ENCODE data around the gene LVRN. TPM values are rescaled to one million over a fixed set of nuclear protein-coding genes. Genes with fewer than 3 reads are reported as not detected.
"Not testable (repeated sequence)": the region's sequence is repeated elsewhere in the genome, so short reads cannot be mapped to it uniquely, and the experiment has no call there.

LVRN gene, protein sequence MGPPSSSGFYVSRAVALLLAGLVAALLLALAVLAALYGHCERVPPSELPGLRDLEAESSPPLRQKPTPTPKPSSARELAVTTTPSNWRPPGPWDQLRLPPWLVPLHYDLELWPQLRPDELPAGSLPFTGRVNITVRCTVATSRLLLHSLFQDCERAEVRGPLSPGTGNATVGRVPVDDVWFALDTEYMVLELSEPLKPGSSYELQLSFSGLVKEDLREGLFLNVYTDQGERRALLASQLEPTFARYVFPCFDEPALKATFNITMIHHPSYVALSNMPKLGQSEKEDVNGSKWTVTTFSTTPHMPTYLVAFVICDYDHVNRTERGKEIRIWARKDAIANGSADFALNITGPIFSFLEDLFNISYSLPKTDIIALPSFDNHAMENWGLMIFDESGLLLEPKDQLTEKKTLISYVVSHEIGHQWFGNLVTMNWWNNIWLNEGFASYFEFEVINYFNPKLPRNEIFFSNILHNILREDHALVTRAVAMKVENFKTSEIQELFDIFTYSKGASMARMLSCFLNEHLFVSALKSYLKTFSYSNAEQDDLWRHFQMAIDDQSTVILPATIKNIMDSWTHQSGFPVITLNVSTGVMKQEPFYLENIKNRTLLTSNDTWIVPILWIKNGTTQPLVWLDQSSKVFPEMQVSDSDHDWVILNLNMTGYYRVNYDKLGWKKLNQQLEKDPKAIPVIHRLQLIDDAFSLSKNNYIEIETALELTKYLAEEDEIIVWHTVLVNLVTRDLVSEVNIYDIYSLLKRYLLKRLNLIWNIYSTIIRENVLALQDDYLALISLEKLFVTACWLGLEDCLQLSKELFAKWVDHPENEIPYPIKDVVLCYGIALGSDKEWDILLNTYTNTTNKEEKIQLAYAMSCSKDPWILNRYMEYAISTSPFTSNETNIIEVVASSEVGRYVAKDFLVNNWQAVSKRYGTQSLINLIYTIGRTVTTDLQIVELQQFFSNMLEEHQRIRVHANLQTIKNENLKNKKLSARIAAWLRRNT
- 0.34 TPM in 1 of 2 replicates, not detected in the other for total RNA-seq (2014; rRNA removed; shearing (Covaris generic))

DNA sequence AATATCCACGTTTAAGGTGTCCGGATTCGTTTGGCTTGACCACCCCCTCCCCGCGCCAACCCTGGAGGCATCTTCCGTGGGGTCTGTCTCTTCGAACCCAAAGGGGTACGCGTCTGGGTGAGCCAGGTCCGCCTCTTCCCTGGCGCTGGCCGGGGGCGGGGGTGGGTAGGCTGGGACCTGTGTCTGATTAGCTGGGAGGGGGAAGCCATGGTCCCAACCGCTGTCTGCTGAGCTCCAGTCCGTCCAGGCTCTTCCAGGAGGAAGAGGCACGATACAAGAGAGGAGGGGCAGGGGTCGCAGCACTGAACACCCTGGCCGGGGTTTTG, at the start of gene LVRN:
TSS of gene LVRN (plus strand) at position 237 of the 326 bp plus-strand sequence. CDS start 143 bp downstream, outside the sequence.
- no peak for DNase-seq (ENCODE audit: low read depth)

DNA sequence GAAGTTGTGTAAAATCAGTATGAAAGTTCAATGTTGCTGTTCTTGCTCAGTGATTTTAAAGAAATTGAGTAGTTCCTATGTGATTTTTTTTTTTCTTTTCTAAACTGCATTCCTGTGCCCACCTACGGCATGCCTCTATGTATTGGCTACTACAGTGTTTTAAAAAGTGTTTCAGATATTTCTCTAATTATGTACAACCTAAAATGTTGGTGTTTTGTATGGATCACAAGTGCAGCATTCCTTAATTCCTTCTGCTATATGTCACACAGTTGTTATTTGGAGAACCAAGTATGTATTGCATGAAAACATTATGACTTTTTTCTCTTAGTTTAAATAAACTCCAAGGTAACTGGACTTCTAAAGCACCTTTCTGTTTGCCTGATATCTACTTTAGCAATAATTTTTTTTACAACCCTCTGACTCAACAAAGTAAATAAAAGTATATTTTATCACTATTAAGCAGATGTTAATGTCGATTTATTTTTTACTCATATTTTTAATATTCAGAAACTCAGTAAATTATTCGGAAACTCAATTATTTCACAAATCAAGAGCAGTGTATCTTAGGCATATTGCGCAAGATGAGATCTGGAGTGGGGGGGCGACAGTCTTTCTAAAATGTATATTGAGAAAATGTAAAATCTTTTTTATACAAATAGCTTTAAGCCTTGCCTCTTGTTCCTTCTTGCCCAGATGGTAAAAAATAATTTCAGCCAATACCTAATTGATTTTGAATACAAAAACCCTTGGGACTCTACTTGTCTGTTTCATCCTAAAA, 48.5 kb upstream of the LVRN start:
- not testable (repeated sequence) for DNase-seq (ENCODE audit: low read depth)

GRCh38 chr5:115920171-115920725, 42.0 kb upstream of the LVRN start:
- DNase-seq (ENCODE audit: low read depth) = no peak

GRCh38 chr5:115928578-115929407, 33.5 kb upstream of the LVRN start:
- not testable (repeated sequence) for DNase-seq (ENCODE audit: low read depth)

DNA sequence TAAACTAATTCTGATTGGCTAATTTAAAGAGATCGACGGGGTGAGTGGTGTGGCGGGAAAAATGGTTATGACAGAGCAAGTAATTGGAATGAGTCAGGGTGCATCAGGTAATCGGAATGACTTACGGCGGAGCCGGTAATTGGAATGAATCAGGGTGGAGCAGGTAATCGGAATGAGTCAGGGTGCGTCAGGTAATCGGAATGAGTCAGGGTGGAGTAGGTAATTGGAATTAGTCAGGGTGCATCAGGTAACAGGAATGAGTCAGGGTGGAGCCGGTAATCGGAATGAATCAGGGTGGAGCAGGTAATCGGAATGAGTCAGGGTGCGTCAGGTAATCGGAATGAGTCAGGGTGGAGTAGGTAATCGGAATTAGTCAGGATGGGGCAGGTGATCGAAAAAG, 32.1 kb upstream of the LVRN start:
- peak; percentile 9 for DNase-seq (ENCODE audit: low read depth)

DNA sequence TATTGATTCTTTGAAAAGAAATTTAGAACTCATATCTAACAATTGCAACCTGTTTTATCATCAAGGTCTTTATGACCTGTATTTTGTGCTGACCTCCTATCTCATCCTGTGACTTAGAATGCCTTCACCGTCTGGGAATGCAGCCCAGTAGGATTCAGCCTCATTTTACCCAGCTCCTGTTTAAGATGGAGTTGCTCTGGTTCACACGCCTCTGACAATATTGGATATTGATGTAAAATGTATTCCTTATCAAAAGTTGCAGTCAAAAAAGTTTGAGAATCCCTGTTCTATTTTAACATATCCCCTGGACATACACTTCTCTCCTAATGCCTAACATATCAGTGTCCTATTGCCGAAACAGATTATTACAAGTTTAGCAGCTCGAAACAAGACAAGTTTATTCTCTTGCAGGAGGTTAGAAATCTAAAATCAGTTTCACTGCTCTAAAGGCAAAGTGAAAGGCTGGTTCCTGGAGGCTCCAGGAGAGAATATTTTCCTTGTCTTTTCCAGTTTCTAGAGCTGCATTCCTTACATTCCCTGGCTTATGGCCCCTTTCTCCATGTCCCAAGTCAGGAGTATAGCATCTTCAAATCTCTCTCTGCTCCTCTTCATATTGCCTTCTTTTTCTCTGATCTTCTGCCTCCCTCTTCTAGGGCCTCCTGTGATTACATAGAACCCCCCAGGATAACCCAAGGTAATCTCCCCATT, 31.5 kb upstream of the LVRN start:
- no peak for DNase-seq (ENCODE audit: low read depth)

GRCh38 chr5:115932991-115933390, 29.3 kb upstream of the LVRN start:
- peak; percentile 25 for DNase-seq (ENCODE audit: low read depth)

- no peak for DNase-seq (ENCODE audit: low read depth)
These were observed 27.8 kb upstream of the LVRN start for GRCh38 chr5:115934388-115934974.

DNA sequence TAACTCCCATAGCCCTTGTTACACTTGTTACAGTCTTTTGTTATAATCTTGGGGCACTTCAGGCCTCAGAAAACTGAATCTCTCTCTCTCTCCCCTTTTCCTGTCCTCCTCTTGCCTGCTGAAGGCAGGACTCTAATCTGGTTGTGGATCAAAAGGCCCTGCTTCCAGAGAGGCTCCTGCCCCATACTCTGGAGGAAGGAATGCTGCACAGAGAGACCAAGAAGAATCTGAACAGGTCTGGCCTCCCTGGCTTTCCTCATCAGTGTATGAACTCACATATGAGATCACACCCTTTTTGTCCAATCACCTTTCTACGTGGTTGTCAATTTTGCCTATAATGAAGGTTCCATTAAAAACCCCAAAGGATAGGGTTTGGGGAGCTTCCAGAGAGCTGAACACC, 26.2 kb upstream of the LVRN start:
- DNase-seq (ENCODE audit: low read depth) = no peak

DNA sequence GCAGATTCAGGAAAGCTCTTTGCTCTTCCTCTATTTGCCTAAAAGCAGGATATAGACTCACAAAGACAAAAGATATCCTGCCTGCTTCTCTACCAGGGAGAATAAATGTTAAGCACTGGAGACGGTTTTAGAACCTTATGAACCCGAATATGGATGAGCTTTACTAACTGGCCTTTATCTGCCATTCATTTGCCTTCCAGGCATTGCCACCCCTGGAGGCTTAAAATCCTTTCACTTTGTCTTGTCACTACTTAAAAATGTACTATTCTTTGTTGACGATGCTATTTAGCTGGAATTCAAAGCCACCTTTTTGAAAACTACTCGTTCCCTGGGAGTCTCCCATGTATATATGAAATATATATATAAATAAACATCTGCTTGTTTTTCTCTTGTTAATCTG, 23.2 kb upstream of the LVRN start:
- DNase-seq (ENCODE audit: low read depth) = peak; percentile 63

- no peak for DNase-seq (ENCODE audit: low read depth)
These were observed 22.0 kb upstream of the LVRN start for GRCh38 chr5:115940080-115940810.

GRCh38 chr5:115941051-115941675, 21.1 kb upstream of the LVRN start:
- peak; percentile 94 for DNase-seq (ENCODE audit: low read depth)

GRCh38 chr5:115944501-115944900, 17.8 kb upstream of the LVRN start:
- DNase-seq (ENCODE audit: low read depth) = no peak

DNA sequence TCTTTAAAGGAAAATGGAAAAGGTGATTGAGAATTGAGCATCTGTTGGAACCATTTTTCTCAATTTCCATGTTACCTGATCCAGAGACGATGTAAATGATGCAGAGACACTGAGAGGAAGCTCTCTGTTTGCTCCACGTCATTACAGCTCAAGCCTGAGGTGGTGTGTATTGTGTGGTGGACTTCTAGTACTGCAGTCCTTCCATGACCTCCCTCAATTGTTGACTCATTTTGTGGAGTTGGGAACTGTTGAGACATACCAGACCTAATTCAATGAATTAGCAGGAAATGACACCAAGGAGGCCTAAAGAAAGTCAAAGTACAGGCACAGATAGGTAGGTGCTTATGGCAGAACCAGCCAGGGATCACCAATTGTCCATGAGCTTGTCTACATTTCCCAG, 15.6 kb upstream of the LVRN start:
- DNase-seq (ENCODE audit: low read depth) = peak; percentile 55

- peak; percentile 29 for DNase-seq (ENCODE audit: low read depth)
These were observed 15.0 kb upstream of the LVRN start for GRCh38 chr5:115947260-115947659.

- no peak for DNase-seq (ENCODE audit: low read depth)
These were observed 14.2 kb upstream of the LVRN start for GRCh38 chr5:115948091-115948534.

DNA sequence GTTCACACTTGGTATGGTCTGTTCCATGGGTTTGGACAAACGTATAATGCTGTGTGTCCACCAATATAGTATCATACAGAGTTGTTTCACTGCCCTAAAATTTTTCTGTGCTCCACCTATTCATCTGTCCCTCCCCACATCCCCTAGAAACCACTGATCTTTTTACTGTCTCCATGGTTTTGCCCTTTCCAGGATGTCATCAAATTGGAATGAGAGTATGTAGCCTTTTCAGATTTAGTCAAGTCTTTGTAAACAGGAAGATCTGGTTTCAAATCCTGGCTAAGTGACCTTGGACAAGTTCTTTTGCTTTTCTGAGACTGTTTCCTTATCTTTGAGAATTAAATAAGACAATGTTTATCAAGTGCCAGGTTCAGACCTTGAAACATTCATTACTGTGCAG, 13.2 kb upstream of the LVRN start:
- DNase-seq (ENCODE audit: low read depth) = peak; percentile 43

DNA sequence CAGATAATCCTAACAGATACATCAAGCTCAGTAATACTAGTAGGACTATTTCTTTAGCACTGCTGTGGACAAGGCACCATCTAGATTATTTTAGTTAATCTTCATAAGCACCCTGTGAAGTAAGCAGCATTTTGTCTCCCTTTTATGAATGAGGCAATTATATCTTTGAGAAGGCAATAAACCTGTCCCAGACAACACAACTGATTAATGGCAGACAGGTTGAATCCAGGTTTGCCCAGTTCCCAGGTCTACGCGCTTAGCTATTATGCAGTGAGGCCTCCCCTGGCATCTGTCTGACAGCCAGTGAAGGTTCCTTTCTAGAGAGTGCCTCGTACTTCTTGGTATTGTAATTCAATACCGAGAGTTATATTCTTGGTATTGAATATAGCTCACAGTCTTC, 9.7 kb upstream of the LVRN start:
- no peak for DNase-seq (ENCODE audit: low read depth)
